Lower leg skin (tissue), 4 donors: ENCODE results near the gene TRIO. TPM values are rescaled to one million over a fixed set of nuclear protein-coding genes. Genes with fewer than 3 reads are reported as not detected.
"Not testable (repeated sequence)": the region's sequence is repeated elsewhere in the genome, so short reads cannot be mapped to it uniquely, and the experiment has no call there.

Source experiments
- DNase-seq, 2 donors: peaks; one replicate each; pipeline ENCODE4 v3.0.0-alpha.2; 2019; ENCODE audit warnings: low spot score in 2 of 2
- H3K4me3 ChIP-seq: fragments of 200-600 bp; sonication (generic); 2 replicates; pipeline ENCODE4 v1.5.1; 2017; ENCODE audit warnings: mild to moderate bottlenecking, low read depth; ENCODE audit not compliant: poor library complexity, severe bottlenecking
- CTCF ChIP-seq, 3 donors: fragments of 450-650 bp; IDR thresholded peaks; one replicate each; pipeline ENCODE4 v1.5.1; 2016; ENCODE audit warnings: antibody characterized with exemption in 3 of 3, mild to moderate bottlenecking in 3 of 3, moderate library complexity in 2 of 3
- POLR2A ChIP-seq, 2 donors: fragments of 450-650 bp; IDR thresholded peaks; one replicate each; pipeline ENCODE4 v1.6.1; 2016 to 2017; ENCODE audit warnings: antibody characterized with exemption in 2 of 2, mild to moderate bottlenecking in 1 of 2, moderate library complexity in 1 of 2
- WGBS, 2 donors: methylation state at CpG; one replicate each; pipeline ENCODE4 v1.1.5; 2018; 5-methylcytosine and 5-hydroxymethylcytosine counted together
- intact Hi-C: fragments of 100-400 bp; cut with DNase I; formaldehyde crosslinking; loops from one replicate; pipeline ENCODE4 v1.15.0; 2023; ENCODE audit warnings: low total_unique reads
- total RNA-seq, 4 donors: library from RNA; depleted of rRNA; stranded (reverse); fragments of >200 nt; gene quantifications; one replicate each; pipeline ENCODE4 v1.1.0, GENCODE V29; 2016

Gene TRIO
- 100 to 1,000 TPM in 1 of 4 donors, 10 to 100 TPM in 3; 47.8 to 101 (median 64.5) TPM for total RNA-seq

- TF ChIP-seq POLR2A (IDR thresholded peaks at IDR 0.05) (no peak), CTCF (IDR thresholded peaks at IDR 0.05) (no peak)
- 1% methylated on average over 52 to 69 of the region's 79 CpGs for WGBS, 2 donors
- intact Hi-C loops = no loop called here
- DNase-seq = peak; percentile 90 to 97
- peak within 1 kb of the TSS; percentile 75 for H3K4me3 ChIP-seq
These were observed at the start of gene TRIO for GRCh38 chr5:14142827-14143545. TSS of gene TRIO (plus strand) at chr5:14143342. CDS start at chr5:14143726, 384 bp downstream.

GRCh38 chr5:14097380-14097779 lies 45.8 kb upstream of the TRIO start:
- intact Hi-C loops, DNase-seq, H3K4me3 ChIP-seq: not testable (repeated sequence)
- 90 to 96% methylated on average over 2 of the region's 2 CpGs for WGBS, 2 donors

GRCh38 chr5:14097998-14098471 lies 45.1 kb upstream of the TRIO start:
- no peak overlapping the region for H3K4me3 ChIP-seq
- intact Hi-C loops = no loop called here
- TF ChIP-seq CTCF (IDR thresholded peaks at IDR 0.05) = no peak
- TF ChIP-seq POLR2A (IDR thresholded peaks at IDR 0.05) = no peak
- DNase-seq = no peak
- WGBS, 2 donors = 38 to 57% methylated on average over 1 of the region's 1 CpG

GRCh38 chr5:14100281-14100680 lies 42.9 kb upstream of the TRIO start:
- intact Hi-C loops = no loop called here
- no peak overlapping the region for H3K4me3 ChIP-seq
- TF ChIP-seq CTCF (IDR thresholded peaks at IDR 0.05) = no peak
- TF ChIP-seq POLR2A (IDR thresholded peaks at IDR 0.05) = no peak
- no peak for DNase-seq
- 94 to 98% methylated on average over 10 of the region's 10 CpGs for WGBS, 2 donors

DNA sequence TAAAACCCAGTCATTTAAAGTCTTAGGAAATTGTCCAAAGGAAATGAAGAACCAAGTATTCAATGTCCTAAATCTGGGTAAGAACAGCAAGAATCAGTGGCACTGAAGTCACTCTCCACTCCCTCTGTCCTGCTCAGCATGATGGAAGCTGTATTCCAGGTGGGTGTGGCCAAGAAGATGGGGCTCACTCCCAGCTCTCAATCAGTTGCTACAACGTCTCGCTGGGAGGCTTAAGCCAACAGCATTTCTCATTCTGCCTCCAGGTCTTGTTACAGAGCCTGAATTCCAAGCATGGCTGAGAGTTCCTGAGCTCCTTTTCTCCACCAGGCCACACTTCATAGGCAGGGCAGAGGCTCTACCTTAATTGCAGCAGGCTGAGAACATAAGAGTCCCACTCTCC lies 41.2 kb upstream of the TRIO start:
- TF ChIP-seq CTCF (IDR thresholded peaks at IDR 0.05) (no peak), POLR2A (IDR thresholded peaks at IDR 0.05) (no peak)
- 25 to 50% methylated on average over 2 of the region's 2 CpGs for WGBS, 2 donors
- no peak overlapping the region for H3K4me3 ChIP-seq
- no peak for DNase-seq
- intact Hi-C loops = no loop called here

GRCh38 chr5:14102666-14103065 lies 40.5 kb upstream of the TRIO start:
- WGBS, 2 donors = 46 to 48% methylated on average over 1 of the region's 1 CpG
- intact Hi-C loops = no loop called here
- TF ChIP-seq POLR2A (IDR thresholded peaks at IDR 0.05) = no peak
- TF ChIP-seq CTCF (IDR thresholded peaks at IDR 0.05) = no peak
- H3K4me3 ChIP-seq = no peak overlapping the region
- no peak for DNase-seq
